ENCODE measurements around the gene OR52E8. TPM values are rescaled to one million over a fixed set of nuclear protein-coding genes. Genes with fewer than 3 reads are reported as not detected.

OR52E8 gene
- total and polyA plus RNA-seq, 2 experiments from 2014 or later = 0.71 TPM; not detected in 1

DNA sequence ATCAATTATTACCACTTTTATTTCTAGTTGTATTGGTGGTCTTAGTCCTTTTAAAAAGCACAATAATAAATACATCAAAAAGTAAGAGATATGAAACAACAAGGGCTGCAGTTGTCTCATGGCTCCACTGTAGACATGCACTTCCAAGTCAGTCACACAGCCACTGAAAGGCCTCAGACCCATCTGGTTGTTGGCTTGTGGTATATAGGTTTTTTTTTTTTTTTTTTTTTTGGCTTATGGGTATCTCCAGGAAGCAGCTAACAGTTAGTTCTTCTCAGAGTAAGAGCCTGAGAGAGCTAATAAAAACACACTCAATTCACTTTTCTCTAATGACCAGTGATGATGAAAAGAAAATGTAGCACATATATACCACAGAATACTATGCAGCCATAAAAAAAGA is 9.8 kb downstream of the OR52E8 start:
- Histone ChIP-seq H3K27me3 (no peaks in the 10 kb centered on the region), H3K4me1 (ENCODE audit: low read depth) (no peaks in the 10 kb centered on the region), H3K36me3 (no peaks in the 10 kb centered on the region), H3K27ac (no peak overlapping the region), H3K4me3 (no peak overlapping the region), H3K9me3 (ENCODE audit: low read depth) (no peaks in the 10 kb centered on the region)
- DNase-seq (ENCODE audit: low read depth in 1 of 2, low spot score in 1 of 2) = no peak
- TF ChIP-seq, protein P1, sequence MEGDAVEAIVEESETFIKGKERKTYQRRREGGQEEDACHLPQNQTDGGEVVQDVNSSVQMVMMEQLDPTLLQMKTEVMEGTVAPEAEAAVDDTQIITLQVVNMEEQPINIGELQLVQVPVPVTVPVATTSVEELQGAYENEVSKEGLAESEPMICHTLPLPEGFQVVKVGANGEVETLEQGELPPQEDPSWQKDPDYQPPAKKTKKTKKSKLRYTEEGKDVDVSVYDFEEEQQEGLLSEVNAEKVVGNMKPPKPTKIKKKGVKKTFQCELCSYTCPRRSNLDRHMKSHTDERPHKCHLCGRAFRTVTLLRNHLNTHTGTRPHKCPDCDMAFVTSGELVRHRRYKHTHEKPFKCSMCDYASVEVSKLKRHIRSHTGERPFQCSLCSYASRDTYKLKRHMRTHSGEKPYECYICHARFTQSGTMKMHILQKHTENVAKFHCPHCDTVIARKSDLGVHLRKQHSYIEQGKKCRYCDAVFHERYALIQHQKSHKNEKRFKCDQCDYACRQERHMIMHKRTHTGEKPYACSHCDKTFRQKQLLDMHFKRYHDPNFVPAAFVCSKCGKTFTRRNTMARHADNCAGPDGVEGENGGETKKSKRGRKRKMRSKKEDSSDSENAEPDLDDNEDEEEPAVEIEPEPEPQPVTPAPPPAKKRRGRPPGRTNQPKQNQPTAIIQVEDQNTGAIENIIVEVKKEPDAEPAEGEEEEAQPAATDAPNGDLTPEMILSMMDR (IDR thresholded peaks at IDR 0.05; ENCODE audit: low read depth, low read length) = no peak

DNA sequence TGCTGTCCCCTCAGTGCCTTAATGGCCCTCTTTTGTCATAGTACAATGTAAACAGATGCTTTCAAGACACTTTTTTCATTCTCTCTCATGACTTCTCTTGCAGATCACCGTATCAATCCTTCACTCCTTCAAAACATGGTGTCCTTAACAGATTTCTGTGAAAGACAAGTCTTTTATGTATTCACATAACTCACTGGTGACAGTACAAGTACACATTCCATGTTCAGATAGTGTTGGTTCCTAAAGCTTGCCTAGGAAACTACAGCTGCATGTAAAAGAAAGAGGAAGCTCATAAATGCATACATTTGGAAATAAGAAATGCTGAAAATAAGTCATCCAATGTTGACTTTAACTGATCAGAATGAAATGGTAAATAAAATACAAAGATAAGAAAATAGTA is 10.8 kb downstream of the OR52E8 start:
- H3K27me3 ChIP-seq = no peaks in the 10 kb centered on the region
- no peaks in the 10 kb centered on the region for H3K9me3 ChIP-seq (ENCODE audit: low read depth)
- H3K4me3 ChIP-seq = no peak overlapping the region
- no peak overlapping the region for H3K27ac ChIP-seq
- H3K4me1 ChIP-seq (ENCODE audit: low read depth) = no peaks in the 10 kb centered on the region
- TF ChIP-seq, protein P1 (IDR thresholded peaks at IDR 0.05; ENCODE audit: low read depth, low read length) = no peak
- no peaks in the 10 kb centered on the region for H3K36me3 ChIP-seq
- no peak for DNase-seq (ENCODE audit: low read depth in 1 of 2, low spot score in 1 of 2)

DNA sequence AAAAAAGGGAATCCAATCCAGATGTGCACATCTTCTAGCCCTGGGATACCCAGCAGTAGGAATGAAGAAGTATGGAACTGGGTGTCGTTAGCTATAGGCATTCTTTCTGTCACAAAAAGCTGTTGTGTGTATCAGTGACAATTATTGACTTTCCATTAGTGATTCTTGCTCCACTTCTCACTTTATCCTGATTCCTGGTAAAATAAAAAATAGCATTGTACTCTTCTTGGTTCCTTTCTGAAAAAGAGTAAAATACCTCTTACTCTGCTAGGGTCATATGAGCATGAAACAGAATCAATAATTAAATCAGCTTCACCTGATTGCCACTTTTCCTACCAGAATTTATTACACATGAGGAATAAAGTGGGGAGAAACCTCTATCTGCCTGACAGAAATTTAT is 15.7 kb downstream of the OR52E8 start, which contains the start of gene OR52E6:
Gene OR52E6 (minus strand): TSS at position 101 of the 400 bp plus-strand sequence. CDS start 0 bp downstream, at position 101.
- no peak for DNase-seq (ENCODE audit: low read depth in 1 of 2, low spot score in 1 of 2)
- H3K9me3 ChIP-seq (ENCODE audit: low read depth) = no peaks in the 10 kb centered on the region
- no peak within 1 kb of the TSS for H3K4me3 ChIP-seq
- H3K27ac ChIP-seq = no peak within 1 kb of the TSS
- H3K27me3 ChIP-seq = no peaks in the 10 kb centered on the region
- no peaks in the 10 kb centered on the region for H3K36me3 ChIP-seq
- H3K4me1 ChIP-seq (ENCODE audit: low read depth) = peaks cover 4% of the 10 kb centered on the region
- TF ChIP-seq, protein P1 (IDR thresholded peaks at IDR 0.05; ENCODE audit: low read depth, low read length) = no peak

DNA sequence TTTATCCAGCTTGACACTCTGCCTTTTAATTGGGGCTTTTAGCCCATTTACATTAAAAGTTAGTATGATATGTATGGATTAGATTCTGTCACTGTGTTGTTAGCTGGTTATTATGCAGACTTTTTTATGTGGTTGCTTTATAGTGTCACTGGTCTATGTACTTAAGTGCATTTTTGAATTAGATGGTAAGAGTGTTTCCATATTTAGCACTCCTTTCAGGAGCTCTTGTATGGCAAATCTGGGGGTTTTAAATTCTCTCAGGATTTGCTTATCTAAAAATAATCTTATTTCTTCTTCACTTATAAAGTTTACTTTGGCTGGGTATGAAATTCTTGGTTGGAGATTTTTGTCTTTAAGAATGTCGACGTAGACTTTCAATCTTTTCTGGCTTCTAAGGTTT is 19.8 kb downstream of the OR52E8 start:
- no peak overlapping the region for H3K4me3 ChIP-seq
- peaks cover 4% of the 10 kb centered on the region for H3K4me1 ChIP-seq (ENCODE audit: low read depth)
- no peak overlapping the region for H3K27ac ChIP-seq
- TF ChIP-seq, protein P1 (IDR thresholded peaks at IDR 0.05; ENCODE audit: low read depth, low read length) = no peak
- no peaks in the 10 kb centered on the region for H3K27me3 ChIP-seq
- no peaks in the 10 kb centered on the region for H3K9me3 ChIP-seq (ENCODE audit: low read depth)
- DNase-seq (ENCODE audit: low read depth in 1 of 2, low spot score in 1 of 2) = no peak
- no peaks in the 10 kb centered on the region for H3K36me3 ChIP-seq

DNA sequence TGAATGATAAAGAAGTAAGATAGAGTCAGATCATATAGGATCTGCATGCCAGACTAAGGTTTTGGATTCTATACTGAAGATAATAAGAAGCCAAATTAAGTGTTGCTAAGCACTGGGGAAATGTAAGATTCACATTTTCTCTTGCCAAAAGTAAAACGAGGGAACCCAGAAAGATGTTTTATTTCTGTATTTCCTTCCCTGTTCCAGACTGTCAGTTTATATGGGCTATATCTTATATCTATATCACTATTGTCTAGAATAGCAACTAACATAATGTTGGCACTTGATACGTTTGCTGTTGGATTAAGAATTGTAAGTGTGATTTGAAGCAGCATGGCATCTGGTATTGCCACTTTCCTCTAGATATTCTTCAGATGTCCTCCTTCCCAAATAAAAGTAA is 24.0 kb downstream of the OR52E8 start:
- H3K36me3 ChIP-seq = no peaks in the 10 kb centered on the region
- no peaks in the 10 kb centered on the region for H3K9me3 ChIP-seq (ENCODE audit: low read depth)
- no peak overlapping the region for H3K27ac ChIP-seq
- no peak overlapping the region for H3K4me3 ChIP-seq
- DNase-seq (ENCODE audit: low read depth in 1 of 2, low spot score in 1 of 2) = no peak
- TF ChIP-seq, protein P1 (IDR thresholded peaks at IDR 0.05; ENCODE audit: low read depth, low read length) = no peak
- peaks cover 4% of the 10 kb centered on the region for H3K4me1 ChIP-seq (ENCODE audit: low read depth)
- no peaks in the 10 kb centered on the region for H3K27me3 ChIP-seq

All from cardiac muscle cell (in vitro differentiated cells and primary cell).